HG03521 (cell line): Measurements from ENCODE around the gene RAB3GAP1.

ENCODE experiments used
- ATAC-seq: cut with Tn5 transposase; IDR thresholded peaks from one replicate; pipeline ENCODE4 v1.9.1; 2021; ENCODE audit warnings: mild to moderate bottlenecking, moderate library complexity; ENCODE audit not compliant: unreplicated experiment

RAB3GAP1 gene

DNA sequence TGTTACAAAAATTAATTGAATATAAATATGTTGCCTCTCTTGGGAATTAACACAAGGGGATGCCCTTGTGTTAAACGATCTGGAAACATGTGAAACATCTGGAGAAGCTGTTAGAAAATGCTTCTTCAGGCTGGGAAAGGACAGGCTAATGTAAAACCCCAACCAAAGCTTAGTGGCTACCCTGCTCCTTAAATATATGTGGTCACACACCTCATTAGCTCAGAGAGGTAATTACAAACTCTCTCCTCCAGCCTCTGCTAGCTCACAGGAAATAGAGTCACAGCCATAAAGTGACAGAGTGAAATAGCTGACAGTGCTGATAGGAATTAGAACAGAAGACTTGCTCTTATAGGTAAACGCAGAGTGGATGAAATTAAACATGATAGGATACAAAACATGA lies 155.9 kb downstream of the RAB3GAP1 start:
- no peak for ATAC-seq

- no peak for ATAC-seq
Observed at GRCh38 chr2:135212757-135213156, 160.7 kb downstream of the RAB3GAP1 start.

DNA sequence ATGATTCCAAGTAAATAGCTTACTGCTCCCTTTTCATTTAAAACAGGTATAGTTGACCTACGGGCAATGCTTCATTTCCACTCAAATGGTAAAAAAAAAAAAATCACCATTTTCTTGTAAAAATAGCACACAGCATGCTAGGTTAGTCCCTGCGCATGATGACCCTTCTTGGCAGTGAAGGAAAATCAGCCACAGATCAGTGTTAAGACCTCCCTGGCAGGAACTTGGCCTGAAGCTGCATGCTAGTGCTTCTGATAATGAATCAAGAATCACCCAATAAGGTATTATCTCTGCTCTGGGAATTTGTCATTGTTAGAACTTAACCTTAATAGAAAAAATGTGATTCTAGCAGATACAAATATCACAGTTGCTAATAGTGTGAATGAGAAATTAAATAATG lies 166.3 kb downstream of the RAB3GAP1 start:
- no peak for ATAC-seq

GRCh38 chr2:135219226-135219625 lies 167.1 kb downstream of the RAB3GAP1 start:
- ATAC-seq = no peak
